GM12892 (cell line): ENCODE measurements around the gene VN1R2.

Source experiments
- POLR2A ChIP-seq: IDR thresholded peaks from 2 replicates; pipeline ENCODE4 v1.6.1; 2011; ENCODE audit warnings: low read depth, low read length, control low read depth
- POLR2AphosphoS5 ChIP-seq: IDR thresholded peaks from 2 replicates; pipeline ENCODE4 v1.6.1; 2011; ENCODE audit warnings: low read depth, low read length, control low read depth
- TAF1 ChIP-seq: IDR thresholded peaks from 2 replicates; pipeline ENCODE4 v1.6.1; 2011; ENCODE audit warnings: low read depth, mild to moderate bottlenecking, control low read depth, low read length, borderline replicate concordance

GRCh38 chr19:53272044-53272443 is 14.0 kb downstream of the VN1R2 start:
- TF ChIP-seq POLR2AphosphoS5 (no peak), TAF1 (no peak), POLR2A (no peak)
